ENCODE results near the gene AGPS.

Gene AGPS

GRCh38 chr2:177506505-177506904 is 113.9 kb downstream of the AGPS start:
- H3K4me3 ChIP-seq = no peak overlapping the region
- DNase-seq (ENCODE audit: low spot score) = no peak
- no peak for TF ChIP-seq CTCF (IDR thresholded peaks at IDR 0.05)

GRCh38 chr2:177506998-177507397 is 114.4 kb downstream of the AGPS start:
- Histone ChIP-seq H3K27ac (no peak overlapping the region), H3K4me3 (no peak overlapping the region)
- DNase-seq (ENCODE audit: low spot score) = no peak
- TF ChIP-seq CTCF (IDR thresholded peaks at IDR 0.05) = no peak

More at GRCh38 chr2:177506505-177506904, 113.9 kb downstream of the AGPS start:
- no peak overlapping the region for H3K27ac ChIP-seq

GRCh38 chr2:177516824-177517544 is 124.4 kb downstream of the AGPS start:
- TF ChIP-seq CTCF (IDR thresholded peaks at IDR 0.05) = no peak
- DNase-seq (ENCODE audit: low spot score) = no peak
- no peak overlapping the region for H3K27ac ChIP-seq
- H3K4me3 ChIP-seq = no peak overlapping the region

- Histone ChIP-seq H3K4me3 (no peak overlapping the region), H3K27ac (no peak overlapping the region)
- no peak for TF ChIP-seq CTCF (IDR thresholded peaks at IDR 0.05)
- DNase-seq (ENCODE audit: low spot score) = no peak
Measured at GRCh38 chr2:177518754-177519153, 126.2 kb downstream of the AGPS start.

- no peak for TF ChIP-seq CTCF (IDR thresholded peaks at IDR 0.05)
- DNase-seq (ENCODE audit: low spot score) = no peak
- no peak overlapping the region for H3K4me3 ChIP-seq
- H3K27ac ChIP-seq = no peak overlapping the region
Measured at GRCh38 chr2:177519534-177520115, 127.1 kb downstream of the AGPS start.

GRCh38 chr2:177520324-177520723 is 127.8 kb downstream of the AGPS start:
- no peak overlapping the region for H3K4me3 ChIP-seq
- H3K27ac ChIP-seq = no peak overlapping the region
- no peak for DNase-seq (ENCODE audit: low spot score)
- TF ChIP-seq CTCF (IDR thresholded peaks at IDR 0.05) = no peak

- no peak overlapping the region for H3K4me3 ChIP-seq
- TF ChIP-seq CTCF (IDR thresholded peaks at IDR 0.05) = no peak
- no peak overlapping the region for H3K27ac ChIP-seq
- DNase-seq (ENCODE audit: low spot score) = no peak
Measured at GRCh38 chr2:177523781-177524180, 131.2 kb downstream of the AGPS start.

All from coronary artery (tissue), 2 donors.